Adrenal gland (tissue), 12 donors: ENCODE data around the gene KRT38. TPM values are rescaled to one million over a fixed set of nuclear protein-coding genes. Genes with fewer than 3 reads are reported as not detected.

Experiments
- DNase-seq, 7 donors: peaks; one replicate each; pipeline ENCODE4 v3.0.0-alpha.2; 2019 to 2020
- H3K27ac ChIP-seq, 5 donors: fragments of 200-600 bp; sonication (generic) in 4 of 5; 1 replicate in 3 of 5; 2 replicates in 2 of 5; pipeline versions ENCODE4 v1.5.1 to v1.8.0; 2016 to 2020; ENCODE audit warnings: mild to moderate bottlenecking in 1 of 5
- H3K27me3 ChIP-seq: fragments of 200-600 bp; 2 replicates; pipeline ENCODE4 v1.8.0; 2021
- H3K36me3 ChIP-seq, 2 donors: fragments of 200-600 bp; replicated peaks in 1 of 2; 1 replicate in 1 of 2; 2 replicates in 1 of 2; pipeline versions ENCODE4 v1.5.1 to v1.8.0; 2018 to 2022
- H3K4me1 ChIP-seq, 2 donors: fragments of 200-600 bp; replicated peaks in 1 of 2; 1 replicate in 1 of 2; 2 replicates in 1 of 2; pipeline versions ENCODE4 v1.5.1 to v1.8.0; 2018 to 2021
- H3K4me3 ChIP-seq, 4 donors: fragments of 200-600 bp; sonication (generic) in 3 of 4; one replicate each; pipeline ENCODE4 v1.5.1; 2016 to 2018
- H3K9me3 ChIP-seq, 3 donors: fragments of 200-600 bp; sonication (generic) in 1 of 3; replicated peaks in 1 of 3; 1 replicate in 2 of 3; 2 replicates in 1 of 3; pipeline versions ENCODE4 v1.5.1 to v1.8.0; 2016 to 2021
- POLR2A ChIP-seq, 2 donors: fragments of 450-650 bp; IDR thresholded peaks; one replicate each; pipeline ENCODE4 v1.6.1; 2017; ENCODE audit warnings: antibody characterized with exemption in 2 of 2, mild to moderate bottlenecking in 2 of 2, moderate library complexity in 1 of 2
- WGBS, 4 donors: extraction: QIAGEN DNeasy Blood & Tissue Kit in 2 of 4; methylation state at CpG; one replicate each; pipeline versions ENCODE4 v1.1.5 to v1.1.7; 2013 to 2017; 5-methylcytosine and 5-hydroxymethylcytosine counted together
- intact Hi-C, 2 donors: fragments of 100-400 bp; cut with DNase I; formaldehyde crosslinking; loops; one replicate each; pipeline versions ENCODE4 v1.14.1 to v1.15.0; 2022 to 2023
- polyA plus RNA-seq, 3 donors: library from polyadenylated mRNA; stranded (reverse); fragments of 200-250 nt in 2 of 3; fragments of 350-450 nt in 1 of 3; fragmentation: Illumina TruSeq in 1 of 3; extraction: RNeasy Lipid Tissue Mini Kit (QIAGEN cat#74804) in 1 of 3; gene quantifications; one replicate each; pipeline ENCODE4 v1.2.3, GENCODE V29; 2013 to 2014
- small RNA-seq, 2 donors: library from RNA; depleted of rRNA; stranded (forward); fragments of <200 nt; gene quantifications; one replicate each; pipeline ENCODE3, GENCODE V24; 2016
- total RNA-seq, 9 donors: library from RNA; depleted of rRNA in 4 of 9; stranded (reverse); fragments of >200 nt in 4 of 9; fragments of 120-200 nt in 1 of 9; fragmentation: NEBNext Ultra II Directional in 1 of 9; extraction: Animal tissue kit (Norgen Biotek cat#: 25700) in 1 of 9; gene quantifications; one replicate each; pipeline versions ENCODE4 v1.1.0 to v1.2.4, GENCODE V29; 2013 to 2023
- TF ChIP-seq, protein P1 (sequence below), 6 experiments: fragments of 450-650 bp in 4 of 6; fragments of 200-600 bp in 2 of 6; sonication (generic) in 1 of 6; IDR thresholded peaks; 1 replicate in 5 of 6; 2 replicates in 1 of 6; pipeline versions ENCODE4 v1.5.1 to v1.8.0; 2016 to 2021; ENCODE audit warnings: antibody characterized with exemption in 6 of 6, mild to moderate bottlenecking in 2 of 6, moderate library complexity in 1 of 6
- donor health status: healthy with polysubstance abuse.
- donor health status: Bipolar disorder and iron deficiency.
- donor health status: DM: yes; HTN: yes; CAD: no.
- donor health status: DM: no; HTN: no; CAD: no.
- donor health status: DM: no; HTN: no; CAD: no.
- donor health status: DM: yes; HTN: yes; CAD: no.

KRT38 gene
- total and polyA plus RNA-seq, 12 donors: not detected

DNA sequence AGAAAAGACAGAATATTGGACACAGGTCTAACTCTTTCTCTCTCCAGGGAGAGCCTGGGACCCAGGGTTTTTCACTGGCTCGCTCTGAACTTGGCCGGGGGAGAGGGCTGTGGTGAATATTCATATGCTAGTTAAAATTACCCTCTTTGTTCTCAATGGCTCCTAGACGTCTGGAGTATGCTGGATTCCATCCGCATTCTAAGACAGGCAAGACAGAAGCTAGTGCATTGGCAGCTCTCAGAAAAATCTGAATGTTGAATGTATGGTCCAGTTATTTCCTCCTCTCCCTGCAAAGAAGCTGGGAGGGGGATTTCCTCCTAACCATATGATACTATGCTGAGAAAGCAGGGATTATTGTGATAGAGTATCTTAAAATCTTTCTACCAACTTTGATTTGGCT is 53.1 kb downstream of the KRT38 start:
- WGBS, 4 donors: 78 to 88% (median 80%) methylated on average over 3 to 4 of the region's 4 CpGs
- Histone ChIP-seq H3K36me3 (no peaks in the 10 kb centered on the region), H3K4me1 (no peaks in the 10 kb centered on the region), H3K27me3 (no peaks in the 10 kb centered on the region), H3K9me3 (no peaks in the 10 kb centered on the region), H3K27ac (no peak overlapping the region), H3K4me3 (no peak overlapping the region)
- no peak for TF ChIP-seq POLR2A (IDR thresholded peaks at IDR 0.05)
- TF ChIP-seq, protein P1, sequence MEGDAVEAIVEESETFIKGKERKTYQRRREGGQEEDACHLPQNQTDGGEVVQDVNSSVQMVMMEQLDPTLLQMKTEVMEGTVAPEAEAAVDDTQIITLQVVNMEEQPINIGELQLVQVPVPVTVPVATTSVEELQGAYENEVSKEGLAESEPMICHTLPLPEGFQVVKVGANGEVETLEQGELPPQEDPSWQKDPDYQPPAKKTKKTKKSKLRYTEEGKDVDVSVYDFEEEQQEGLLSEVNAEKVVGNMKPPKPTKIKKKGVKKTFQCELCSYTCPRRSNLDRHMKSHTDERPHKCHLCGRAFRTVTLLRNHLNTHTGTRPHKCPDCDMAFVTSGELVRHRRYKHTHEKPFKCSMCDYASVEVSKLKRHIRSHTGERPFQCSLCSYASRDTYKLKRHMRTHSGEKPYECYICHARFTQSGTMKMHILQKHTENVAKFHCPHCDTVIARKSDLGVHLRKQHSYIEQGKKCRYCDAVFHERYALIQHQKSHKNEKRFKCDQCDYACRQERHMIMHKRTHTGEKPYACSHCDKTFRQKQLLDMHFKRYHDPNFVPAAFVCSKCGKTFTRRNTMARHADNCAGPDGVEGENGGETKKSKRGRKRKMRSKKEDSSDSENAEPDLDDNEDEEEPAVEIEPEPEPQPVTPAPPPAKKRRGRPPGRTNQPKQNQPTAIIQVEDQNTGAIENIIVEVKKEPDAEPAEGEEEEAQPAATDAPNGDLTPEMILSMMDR (IDR thresholded peaks at IDR 0.05): no peak
- intact Hi-C loops: no loop called here
- DNase-seq: no peak

DNA sequence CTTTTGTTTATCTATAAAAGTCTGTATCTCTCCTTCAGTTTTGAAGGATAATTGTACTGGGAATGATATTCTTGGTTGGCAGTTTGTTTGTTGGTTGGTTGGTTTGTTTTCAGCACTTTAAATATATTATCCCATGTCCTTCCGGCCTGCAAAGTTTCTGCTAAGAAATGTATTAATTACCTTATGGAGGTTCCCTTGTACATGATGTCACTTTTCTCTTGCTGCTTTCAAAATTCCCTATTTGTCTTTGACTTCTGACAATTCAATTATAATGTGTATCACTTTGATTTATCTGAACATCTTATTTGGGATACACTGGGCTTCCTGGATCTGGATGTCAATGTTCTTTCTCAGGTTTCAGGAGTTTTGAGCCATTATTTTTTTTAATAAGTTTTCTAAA is 54.6 kb downstream of the KRT38 start:
- H3K4me3 ChIP-seq: no peak overlapping the region
- TF ChIP-seq, protein P1 (IDR thresholded peaks at IDR 0.05): no peak
- no peak for TF ChIP-seq POLR2A (IDR thresholded peaks at IDR 0.05)
- H3K27ac ChIP-seq: no peak overlapping the region
- no peaks in the 10 kb centered on the region for H3K36me3 ChIP-seq
- no peaks in the 10 kb centered on the region for H3K9me3 ChIP-seq
- DNase-seq: no peak
- no peaks in the 10 kb centered on the region for H3K4me1 ChIP-seq
- intact Hi-C loops: no loop called here
- no peaks in the 10 kb centered on the region for H3K27me3 ChIP-seq
- WGBS, 4 donors: 94 to 100% (median 96%) methylated on average over 1 of the region's 1 CpG

Small RNAs within 50 kb of the gene (small RNA-seq; reads per million reads assigned to genes)
- gene RNU2-32P: 0 to 0.12 reads per million in 2 donors

Other genes with a start within 250 kb of the KRT38 start
- not detected for gene KRTAP9-2, start 214.3 kb downstream of the KRT38 start, total RNA-seq
- gene KRTAP9-2, start 214.3 kb downstream of the KRT38 start, polyA plus RNA-seq: not detected
- not detected for gene KRTAP9-3, start 208.5 kb downstream of the KRT38 start, total RNA-seq
- gene KRTAP9-3, start 208.5 kb downstream of the KRT38 start, polyA plus RNA-seq: not detected
- gene KRTAP9-8, start 203.0 kb downstream of the KRT38 start, total RNA-seq: not detected
- gene KRTAP9-8, start 203.0 kb downstream of the KRT38 start, polyA plus RNA-seq: not detected
- gene KRTAP9-4, start 191.3 kb downstream of the KRT38 start, total RNA-seq: not detected
- not detected for gene KRTAP9-4, start 191.3 kb downstream of the KRT38 start, polyA plus RNA-seq
- gene KRTAP9-9, start 185.6 kb downstream of the KRT38 start, total RNA-seq: not detected
- gene KRTAP9-9, start 185.6 kb downstream of the KRT38 start, polyA plus RNA-seq: not detected
- not detected for gene KRTAP9-6, start 175.6 kb downstream of the KRT38 start, total RNA-seq
- gene KRTAP9-6, start 175.6 kb downstream of the KRT38 start, polyA plus RNA-seq: not detected
- gene KRTAP9-7, start 165.3 kb downstream of the KRT38 start, total RNA-seq: not detected
- not detected for gene KRTAP9-7, start 165.3 kb downstream of the KRT38 start, polyA plus RNA-seq
- gene KRTAP29-1, start 138.1 kb downstream of the KRT38 start, total RNA-seq: not detected
- not detected for gene KRTAP29-1, start 138.1 kb downstream of the KRT38 start, polyA plus RNA-seq
- not detected for gene KRTAP16-1, start 131.7 kb downstream of the KRT38 start, total RNA-seq
- gene KRTAP16-1, start 131.7 kb downstream of the KRT38 start, polyA plus RNA-seq: not detected
- gene KRTAP17-1, start 125.3 kb downstream of the KRT38 start, total RNA-seq: not detected
- not detected for gene KRTAP17-1, start 125.3 kb downstream of the KRT38 start, polyA plus RNA-seq
- gene KRT33A, start 90.2 kb downstream of the KRT38 start, total RNA-seq: not detected
- gene KRT33A, start 90.2 kb downstream of the KRT38 start, polyA plus RNA-seq: not detected
- not detected for gene KRT33B, start 71.2 kb downstream of the KRT38 start, total RNA-seq
- gene KRT33B, start 71.2 kb downstream of the KRT38 start, polyA plus RNA-seq: not detected
- not detected for gene KRT34, start 58.7 kb downstream of the KRT38 start, total RNA-seq
- not detected for gene KRT34, start 58.7 kb downstream of the KRT38 start, polyA plus RNA-seq
- gene KRT31, start 43.4 kb downstream of the KRT38 start, total RNA-seq: not detected
- gene KRT31, start 43.4 kb downstream of the KRT38 start, polyA plus RNA-seq: not detected
- gene KRT37, start 16.4 kb downstream of the KRT38 start, total RNA-seq: not detected
- not detected for gene KRT37, start 16.4 kb downstream of the KRT38 start, polyA plus RNA-seq
- not detected for gene KRT32, start 26.4 kb upstream of the KRT38 start, total RNA-seq
- gene KRT32, start 26.4 kb upstream of the KRT38 start, polyA plus RNA-seq: not detected
- not detected for gene KRT35, start 40.2 kb upstream of the KRT38 start, total RNA-seq
- gene KRT35, start 40.2 kb upstream of the KRT38 start, polyA plus RNA-seq: not detected
- gene KRT36, start 48.9 kb upstream of the KRT38 start, total RNA-seq: under 1 TPM in 1 of 9 donors, not detected in 8; 0.28 TPM
- gene KRT36, start 48.9 kb upstream of the KRT38 start, polyA plus RNA-seq: not detected
- 1 to 10 TPM in 1 of 9 donors, under 1 TPM in 2, not detected in 6; 0.54 to 3.5 (median 0.83) TPM for gene KRT13, start 64.6 kb upstream of the KRT38 start, total RNA-seq
- gene KRT13, start 64.6 kb upstream of the KRT38 start, polyA plus RNA-seq: 10 to 100 TPM in 2 of 3 donors, not detected in 1; 18.6 to 20.0 TPM
- under 1 TPM in 2 of 9 donors, not detected in 7; 0.18 to 0.25 TPM for gene KRT15, start 77.9 kb upstream of the KRT38 start, total RNA-seq
- under 1 TPM in 2 of 3 donors, not detected in 1; 0.64 to 0.88 TPM for gene KRT15, start 77.9 kb upstream of the KRT38 start, polyA plus RNA-seq
- gene KRT19, start 87.3 kb upstream of the KRT38 start, total RNA-seq: 10 to 100 TPM in 3 of 9 donors, 1 to 10 TPM in 6; 1.1 to 30.1 (median 4.6) TPM
- 10 to 100 TPM in 2 of 3 donors, 1 to 10 TPM in 1; 3.2 to 49.1 (median 26.1) TPM for gene KRT19, start 87.3 kb upstream of the KRT38 start, polyA plus RNA-seq
- under 1 TPM in 2 of 9 donors, not detected in 7; 0.14 to 0.32 TPM for gene KRT9, start 131.1 kb upstream of the KRT38 start, total RNA-seq
- 1 to 10 TPM in 1 of 3 donors, under 1 TPM in 1, not detected in 1; 0.61 to 2.1 TPM for gene KRT9, start 131.1 kb upstream of the KRT38 start, polyA plus RNA-seq
- gene KRT14, start 145.9 kb upstream of the KRT38 start, total RNA-seq: under 1 TPM in 1 of 9 donors, not detected in 8; 0.35 TPM
- 1 to 10 TPM in 1 of 3 donors, not detected in 2; 1.2 TPM for gene KRT14, start 145.9 kb upstream of the KRT38 start, polyA plus RNA-seq
- gene KRT16, start 171.8 kb upstream of the KRT38 start, total RNA-seq: 1 to 10 TPM in 2 of 9 donors, under 1 TPM in 5, not detected in 2; 0.18 to 3.0 (median 0.53) TPM
- 1 to 10 TPM in 2 of 3 donors, not detected in 1; 2.6 to 4.5 TPM for gene KRT16, start 171.8 kb upstream of the KRT38 start, polyA plus RNA-seq
- gene KRT17, start 183.6 kb upstream of the KRT38 start, total RNA-seq: under 1 TPM in 3 of 9 donors, not detected in 6; 0.39 to 0.55 (median 0.55) TPM
- 1 to 10 TPM in 1 of 3 donors, under 1 TPM in 1, not detected in 1; 0.97 to 1.3 TPM for gene KRT17, start 183.6 kb upstream of the KRT38 start, polyA plus RNA-seq
- 1,000 to 10,000 TPM in 1 of 9 donors, 100 to 1,000 TPM in 8; 105 to 1,189 (median 176) TPM for gene EIF1, start 247.9 kb upstream of the KRT38 start, total RNA-seq
- gene EIF1, start 247.9 kb upstream of the KRT38 start, polyA plus RNA-seq: 1,000 to 10,000 TPM in 1 of 3 donors, 100 to 1,000 TPM in 2; 269 to 1,002 (median 614) TPM